DOHH2 (cell line): ENCODE measurements around the gene RSU1.

Experiments
- H3F3A ChIP-seq: fragments of 200-600 bp; sonication (generic), shearing (Covaris generic); 2 replicates; pipeline ENCODE4 v1.6.0; 2016; ENCODE audit warnings: antibody characterized with exemption, mild to moderate bottlenecking; ENCODE audit not compliant: control insufficient read depth, insufficient read depth
- H3K27ac ChIP-seq: fragments of 200-600 bp; sonication (generic); 2 replicates; pipeline ENCODE4 v1.5.1; 2014; ENCODE audit warnings: low read depth, mild to moderate bottlenecking, low read length, moderate library complexity
- H3K27me3 ChIP-seq: fragments of 200-600 bp; sonication (generic); 2 replicates; pipeline ENCODE4 v1.6.1; 2014; ENCODE audit warnings: mild to moderate bottlenecking, low read length, mixed read lengths; ENCODE audit not compliant: control insufficient read depth
- H3K36me3 ChIP-seq: fragments of 200-600 bp; sonication (generic); 2 replicates; pipeline ENCODE4 v1.6.1; 2014; ENCODE audit warnings: mild to moderate bottlenecking, low read length, moderate library complexity, mixed read lengths; ENCODE audit not compliant: control insufficient read depth
- H3K4me1 ChIP-seq: fragments of 200-600 bp; sonication (generic); 2 replicates; pipeline ENCODE4 v1.6.1; 2014; ENCODE audit warnings: mild to moderate bottlenecking, low read length, mixed read lengths; ENCODE audit not compliant: control insufficient read depth
- H3K4me2 ChIP-seq: fragments of 200-600 bp; sonication (generic); 2 replicates; pipeline ENCODE4 v1.6.0; 2014; ENCODE audit warnings: mild to moderate bottlenecking, low read length, moderate library complexity
- H3K4me3 ChIP-seq: fragments of 200-600 bp; sonication (generic); 2 replicates; pipeline ENCODE4 v1.5.1; 2014; ENCODE audit warnings: mild to moderate bottlenecking, low read length, mixed read lengths
- H3K79me2 ChIP-seq: fragments of 200-600 bp; sonication (generic); 2 replicates; pipeline ENCODE4 v1.6.1; 2014; ENCODE audit warnings: mild to moderate bottlenecking, low read length, mixed read lengths; ENCODE audit not compliant: control insufficient read depth
- H3K9me2 ChIP-seq: fragments of 200-600 bp; sonication (generic); replicated peaks from 2 replicates; pipeline ENCODE4 v1.6.1; 2014; ENCODE audit warnings: mild to moderate bottlenecking, low read length, mixed read lengths; ENCODE audit not compliant: control insufficient read depth
- H3K9me3 ChIP-seq: fragments of 200-600 bp; sonication (generic); 2 replicates; pipeline ENCODE4 v1.6.1; 2014; ENCODE audit warnings: antibody characterized with exemption, low read length, mixed read lengths; ENCODE audit not compliant: control insufficient read depth, insufficient read depth
- H4K20me1 ChIP-seq: fragments of 200-600 bp; sonication (generic); 2 replicates; pipeline ENCODE4 v1.6.0; 2014; ENCODE audit warnings: low read depth, mild to moderate bottlenecking, antibody characterized with exemption, low read length, moderate library complexity; ENCODE audit not compliant: control insufficient read depth, insufficient read depth
- CTCF ChIP-seq: fragments of 200-600 bp; sonication (generic); IDR thresholded peaks from one replicate; pipeline ENCODE4 v1.5.1; 2014; ENCODE audit warnings: antibody characterized with exemption, mild to moderate bottlenecking, low read depth, low read length; ENCODE audit not compliant: poor library complexity, severe bottlenecking
- EZH2phosphoT487 ChIP-seq: fragments of 200-600 bp; sonication (generic); IDR thresholded peaks from 2 replicates; pipeline ENCODE4 v1.6.1; 2017; ENCODE audit warnings: borderline replicate concordance, mild to moderate bottlenecking, antibody characterized with exemption, low read length, moderate library complexity, mixed read lengths

RSU1 gene

GRCh38 chr10:16713290-16713689 lies 103.9 kb downstream of the RSU1 start:
- Histone ChIP-seq H3K4me1 (no peaks in the 10 kb centered on the region), H3K79me2 (no peaks in the 10 kb centered on the region), H3K27ac (no peak overlapping the region), H3K9me2 (no peaks in the 10 kb centered on the region), H3K36me3 (no peaks in the 10 kb centered on the region), H4K20me1 (no peaks in the 10 kb centered on the region), H3K27me3 (no peaks in the 10 kb centered on the region), H3F3A (no peaks in the 10 kb centered on the region), H3K9me3 (peaks cover 13% of the 10 kb centered on the region), H3K4me3 (no peak overlapping the region), H3K4me2 (no peak overlapping the region)
- TF ChIP-seq EZH2phosphoT487 (no peak), CTCF (no peak)

DNA sequence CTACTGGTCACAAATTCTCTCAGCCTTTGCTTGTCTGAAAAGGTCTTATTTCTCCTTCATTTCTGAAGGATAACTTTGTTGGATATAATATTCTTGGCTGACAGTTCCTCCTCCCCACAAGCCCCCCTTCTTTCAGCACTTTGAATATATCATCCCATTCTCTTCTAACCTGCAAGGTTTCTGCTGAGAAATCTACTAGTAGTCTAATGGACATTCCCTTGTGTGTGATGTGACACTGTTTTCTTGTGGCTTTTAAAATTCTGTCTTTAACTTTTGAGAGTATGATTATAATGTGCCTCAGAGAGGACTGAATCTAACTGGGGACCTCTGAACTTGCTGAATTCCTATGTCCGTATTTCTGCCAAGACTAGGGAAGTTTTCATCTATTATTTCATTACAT lies 104.3 kb downstream of the RSU1 start:
- H3K27me3 ChIP-seq = no peaks in the 10 kb centered on the region
- H3K79me2 ChIP-seq = no peaks in the 10 kb centered on the region
- H3K4me1 ChIP-seq = no peaks in the 10 kb centered on the region
- no peak overlapping the region for H3K4me2 ChIP-seq
- H3K36me3 ChIP-seq = no peaks in the 10 kb centered on the region
- TF ChIP-seq CTCF = no peak
- TF ChIP-seq EZH2phosphoT487 = no peak
- H3K4me3 ChIP-seq = no peak overlapping the region
- no peaks in the 10 kb centered on the region for H4K20me1 ChIP-seq
- H3K27ac ChIP-seq = no peak overlapping the region
- H3K9me3 ChIP-seq = peaks cover 13% of the 10 kb centered on the region
- H3F3A ChIP-seq = no peaks in the 10 kb centered on the region
- H3K9me2 ChIP-seq = no peaks in the 10 kb centered on the region

DNA sequence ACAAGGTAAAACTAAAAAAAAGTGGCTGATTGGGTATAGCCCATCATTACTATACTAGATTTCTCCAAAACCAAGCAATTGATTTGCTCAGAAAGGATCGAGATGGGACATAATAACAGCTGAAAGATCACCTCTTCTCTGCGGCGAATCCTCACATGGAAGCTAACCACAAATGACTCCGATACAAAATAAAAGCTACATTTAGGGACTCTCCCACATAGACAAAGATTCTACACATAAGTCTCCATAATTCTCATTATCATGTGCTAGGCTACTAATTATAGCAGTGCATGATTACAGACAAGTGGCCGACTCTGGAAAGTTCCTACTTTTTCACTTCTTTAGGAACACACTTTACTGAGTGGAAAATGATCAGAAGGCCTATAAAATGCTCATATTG lies 116.9 kb downstream of the RSU1 start:
- Histone ChIP-seq H3K4me2 (no peak overlapping the region), H3K79me2 (no peaks in the 10 kb centered on the region), H3K9me2 (no peaks in the 10 kb centered on the region), H3K4me3 (no peak overlapping the region), H4K20me1 (no peaks in the 10 kb centered on the region), H3F3A (no peaks in the 10 kb centered on the region), H3K9me3 (no peaks in the 10 kb centered on the region), H3K27ac (no peak overlapping the region), H3K36me3 (no peaks in the 10 kb centered on the region), H3K27me3 (no peaks in the 10 kb centered on the region), H3K4me1 (no peaks in the 10 kb centered on the region)
- no peak for TF ChIP-seq EZH2phosphoT487
- no peak for TF ChIP-seq CTCF

GRCh38 chr10:16699435-16700057 lies 117.7 kb downstream of the RSU1 start:
- H3F3A ChIP-seq = no peaks in the 10 kb centered on the region
- H3K36me3 ChIP-seq = no peaks in the 10 kb centered on the region
- H3K4me2 ChIP-seq = no peak overlapping the region
- H4K20me1 ChIP-seq = no peaks in the 10 kb centered on the region
- no peaks in the 10 kb centered on the region for H3K9me3 ChIP-seq
- H3K9me2 ChIP-seq = no peaks in the 10 kb centered on the region
- no peak overlapping the region for H3K27ac ChIP-seq
- no peaks in the 10 kb centered on the region for H3K4me1 ChIP-seq
- no peaks in the 10 kb centered on the region for H3K27me3 ChIP-seq
- TF ChIP-seq CTCF = no peak
- no peak for TF ChIP-seq EZH2phosphoT487
- H3K79me2 ChIP-seq = no peaks in the 10 kb centered on the region
- no peak overlapping the region for H3K4me3 ChIP-seq
